ENCODE results near the gene CRYBG3.
A peak's percentile ranks its signal among the peaks of the same experiment; 100 is the strongest.

The CRYBG3 gene

GRCh38 chr3:97971679-97972567, 150.1 kb downstream of the CRYBG3 start, which contains the start of gene RIOX2:
TSS of gene RIOX2 (minus strand) at chr3:97972431. CDS start at chr3:97967593, 4,838 bp downstream.
- Histone ChIP-seq H2BK15ac (ENCODE audit: low read depth, poor library complexity, severe bottlenecking) (no peak within 1 kb of the TSS), H3K23ac (ENCODE audit: low read length in 2 of 2) (peak within 1 kb of the TSS in 1 of 2 experiments; percentile 92), H2BK120ac (ENCODE audit: low read depth, low read length) (peak within 1 kb of the TSS; percentile 52), H3K36me3 (ENCODE audit: control insufficient read depth in 1 of 2, insufficient read depth in 2 of 2, low read depth in 1 of 2, low read length in 2 of 2) (peaks cover 0 to 8% of the 10 kb centered on the region in 2 experiments), H2AK5ac (ENCODE audit: low read length, severe bottlenecking) (no peak within 1 kb of the TSS), H3K9me3 (ENCODE audit: control insufficient read depth, low read length) (no peaks in the 10 kb centered on the region), H2BK5ac (ENCODE audit: low read depth, low read length, poor library complexity, severe bottlenecking) (no peak within 1 kb of the TSS), H3K18ac (ENCODE audit: low read depth in 1 of 2, low read length in 2 of 2) (peak within 1 kb of the TSS in 1 of 2 experiments; percentile 89), H4K91ac (ENCODE audit: low read length) (peak within 1 kb of the TSS; percentile 53), H3K9ac (ENCODE audit: low read length) (peak within 1 kb of the TSS; percentile 86), H4K8ac (ENCODE audit: low read length) (peak within 1 kb of the TSS; percentile 19), H3K14ac (ENCODE audit: low read length in 2 of 2) (peak within 1 kb of the TSS in 1 of 2 experiments; percentile 94), H3K27ac (ENCODE audit: low read length, poor library complexity, severe bottlenecking) (no peak within 1 kb of the TSS), H3K4me1 (ENCODE audit: control insufficient read depth, insufficient read depth, low read depth, low read length) (peaks cover 2% of the 10 kb centered on the region), H3K79me1 (replicated peaks; ENCODE audit: low read length, poor library complexity, severe bottlenecking) (no peaks in the 10 kb centered on the region), H2BK12ac (ENCODE audit: low read length in 2 of 2) (no peak within 1 kb of the TSS), H3K27me3 (ENCODE audit: control insufficient read depth in 1 of 2, insufficient read depth in 1 of 2, low read length in 2 of 2) (no peaks in the 10 kb centered on the region), H3K4me2 (ENCODE audit: low read length, poor library complexity, severe bottlenecking) (peak within 1 kb of the TSS; percentile 8), H3K4me3 (ENCODE audit: insufficient read depth in 1 of 2, low read depth in 1 of 2, low read length in 2 of 2) (peak within 1 kb of the TSS; percentile 69 to 86), H2AFZ (ENCODE audit: low read depth, low read length) (peak within 1 kb of the TSS; percentile 76), H3K4ac (ENCODE audit: low read depth in 1 of 2, low read length in 2 of 2) (peak within 1 kb of the TSS in 1 of 2 experiments; percentile 59)
- 43% methylated on average over 59 of the region's 82 CpGs for WGBS
- peak; percentile 71 for DNase-seq

- H3K27me3 ChIP-seq (ENCODE audit: control insufficient read depth in 1 of 2, insufficient read depth in 1 of 2, low read length in 2 of 2), result no peaks in the 10 kb centered on the region
- 98% methylated on average over 6 of the region's 9 CpGs for WGBS
These were observed 151.2 kb downstream of the CRYBG3 start for GRCh38 chr3:97972976-97973375.

GRCh38 chr3:97974996-97975395, 153.2 kb downstream of the CRYBG3 start:
- Histone ChIP-seq H3K9me3 (ENCODE audit: control insufficient read depth, low read length) (no peaks in the 10 kb centered on the region), H3K4me3 (ENCODE audit: insufficient read depth in 1 of 2, low read depth in 1 of 2, low read length in 2 of 2) (no peak overlapping the region), H2AK5ac (ENCODE audit: low read length, severe bottlenecking) (no peak overlapping the region), H2AFZ (ENCODE audit: low read depth, low read length) (no peak overlapping the region), H4K91ac (ENCODE audit: low read length) (no peak overlapping the region), H3K14ac (ENCODE audit: low read length in 2 of 2) (no peak overlapping the region), H3K9ac (ENCODE audit: low read length) (no peak overlapping the region), H3K4me2 (ENCODE audit: low read length, poor library complexity, severe bottlenecking) (no peak overlapping the region), H2BK120ac (ENCODE audit: low read depth, low read length) (no peak overlapping the region), H3K27ac (ENCODE audit: low read length, poor library complexity, severe bottlenecking) (no peak overlapping the region), H4K8ac (ENCODE audit: low read length) (no peak overlapping the region), H2BK15ac (ENCODE audit: low read depth, poor library complexity, severe bottlenecking) (no peak overlapping the region), H3K18ac (ENCODE audit: low read depth in 1 of 2, low read length in 2 of 2) (no peak overlapping the region), H2BK5ac (ENCODE audit: low read depth, low read length, poor library complexity, severe bottlenecking) (no peak overlapping the region), H2BK12ac (ENCODE audit: low read length in 2 of 2) (no peak overlapping the region), H3K23ac (ENCODE audit: low read length in 2 of 2) (no peak overlapping the region), H3K79me1 (replicated peaks; ENCODE audit: low read length, poor library complexity, severe bottlenecking) (no peaks in the 10 kb centered on the region), H3K36me3 (ENCODE audit: control insufficient read depth in 1 of 2, insufficient read depth in 2 of 2, low read depth in 1 of 2, low read length in 2 of 2) (no peaks in the 10 kb centered on the region), H3K4ac (ENCODE audit: low read depth in 1 of 2, low read length in 2 of 2) (no peak overlapping the region), H3K4me1 (ENCODE audit: control insufficient read depth, insufficient read depth, low read depth, low read length) (no peaks in the 10 kb centered on the region), H3K27me3 (ENCODE audit: control insufficient read depth in 1 of 2, insufficient read depth in 1 of 2, low read length in 2 of 2) (no peaks in the 10 kb centered on the region)
- WGBS, result 93% methylated on average over 3 of the region's 3 CpGs
- DNase-seq, result no peak

More at GRCh38 chr3:97972976-97973375, 151.2 kb downstream of the CRYBG3 start:
- Histone ChIP-seq H3K4me1 (ENCODE audit: control insufficient read depth, insufficient read depth, low read depth, low read length) (peaks cover 2% of the 10 kb centered on the region), H3K4me3 (ENCODE audit: insufficient read depth in 1 of 2, low read depth in 1 of 2, low read length in 2 of 2) (peak overlapping the region in 1 of 2 experiments; percentile 86), H3K36me3 (ENCODE audit: control insufficient read depth in 1 of 2, insufficient read depth in 2 of 2, low read depth in 1 of 2, low read length in 2 of 2) (no peaks in the 10 kb centered on the region), H4K8ac (ENCODE audit: low read length) (no peak overlapping the region), H2AFZ (ENCODE audit: low read depth, low read length) (no peak overlapping the region), H2BK120ac (ENCODE audit: low read depth, low read length) (no peak overlapping the region), H3K9me3 (ENCODE audit: control insufficient read depth, low read length) (no peaks in the 10 kb centered on the region), H3K27ac (ENCODE audit: low read length, poor library complexity, severe bottlenecking) (no peak overlapping the region), H2BK5ac (ENCODE audit: low read depth, low read length, poor library complexity, severe bottlenecking) (no peak overlapping the region), H3K14ac (ENCODE audit: low read length in 2 of 2) (no peak overlapping the region), H3K18ac (ENCODE audit: low read depth in 1 of 2, low read length in 2 of 2) (no peak overlapping the region), H2AK5ac (ENCODE audit: low read length, severe bottlenecking) (no peak overlapping the region), H3K4me2 (ENCODE audit: low read length, poor library complexity, severe bottlenecking) (no peak overlapping the region), H3K9ac (ENCODE audit: low read length) (peak overlapping the region; percentile 86), H3K23ac (ENCODE audit: low read length in 2 of 2) (no peak overlapping the region), H3K4ac (ENCODE audit: low read depth in 1 of 2, low read length in 2 of 2) (no peak overlapping the region), H3K79me1 (replicated peaks; ENCODE audit: low read length, poor library complexity, severe bottlenecking) (no peaks in the 10 kb centered on the region), H2BK15ac (ENCODE audit: low read depth, poor library complexity, severe bottlenecking) (no peak overlapping the region), H2BK12ac (ENCODE audit: low read length in 2 of 2) (no peak overlapping the region), H4K91ac (ENCODE audit: low read length) (no peak overlapping the region)
- DNase-seq, result no peak

GRCh38 chr3:97975466-97975865, 153.7 kb downstream of the CRYBG3 start:
- Histone ChIP-seq H4K91ac (ENCODE audit: low read length) (no peak overlapping the region), H3K9me3 (ENCODE audit: control insufficient read depth, low read length) (no peaks in the 10 kb centered on the region), H2AK5ac (ENCODE audit: low read length, severe bottlenecking) (no peak overlapping the region), H3K27me3 (ENCODE audit: control insufficient read depth in 1 of 2, insufficient read depth in 1 of 2, low read length in 2 of 2) (no peaks in the 10 kb centered on the region), H3K36me3 (ENCODE audit: control insufficient read depth in 1 of 2, insufficient read depth in 2 of 2, low read depth in 1 of 2, low read length in 2 of 2) (no peaks in the 10 kb centered on the region), H3K4me3 (ENCODE audit: insufficient read depth in 1 of 2, low read depth in 1 of 2, low read length in 2 of 2) (no peak overlapping the region), H3K79me1 (replicated peaks; ENCODE audit: low read length, poor library complexity, severe bottlenecking) (no peaks in the 10 kb centered on the region), H2BK15ac (ENCODE audit: low read depth, poor library complexity, severe bottlenecking) (no peak overlapping the region), H3K14ac (ENCODE audit: low read length in 2 of 2) (no peak overlapping the region), H2AFZ (ENCODE audit: low read depth, low read length) (no peak overlapping the region), H3K4me1 (ENCODE audit: control insufficient read depth, insufficient read depth, low read depth, low read length) (no peaks in the 10 kb centered on the region), H2BK12ac (ENCODE audit: low read length in 2 of 2) (no peak overlapping the region), H2BK120ac (ENCODE audit: low read depth, low read length) (no peak overlapping the region), H3K23ac (ENCODE audit: low read length in 2 of 2) (no peak overlapping the region), H2BK5ac (ENCODE audit: low read depth, low read length, poor library complexity, severe bottlenecking) (no peak overlapping the region), H3K9ac (ENCODE audit: low read length) (no peak overlapping the region), H3K27ac (ENCODE audit: low read length, poor library complexity, severe bottlenecking) (no peak overlapping the region), H3K18ac (ENCODE audit: low read depth in 1 of 2, low read length in 2 of 2) (no peak overlapping the region), H3K4me2 (ENCODE audit: low read length, poor library complexity, severe bottlenecking) (no peak overlapping the region), H3K4ac (ENCODE audit: low read depth in 1 of 2, low read length in 2 of 2) (no peak overlapping the region), H4K8ac (ENCODE audit: low read length) (no peak overlapping the region)
- DNase-seq, result no peak
- no CpG with 5 or more reads among the region's 1 CpG for WGBS
